Prostate gland (tissue), 2 donors: ENCODE data around the gene DNAJC27. TPM values are rescaled to one million over a fixed set of nuclear protein-coding genes. Genes with fewer than 3 reads are reported as not detected.

Experiments
- DNase-seq: peaks from one replicate; pipeline ENCODE4 v3.0.0-alpha.2; 2019; ENCODE audit warnings: low spot score
- H3K27ac ChIP-seq, 2 donors: fragments of 200-600 bp; sonication (generic); 2 replicates each; pipeline ENCODE4 v1.5.1; 2017 to 2019
- H3K27me3 ChIP-seq: fragments of 200-600 bp; sonication (generic); replicated peaks from 2 replicates; pipeline ENCODE4 v1.5.1; 2019; ENCODE audit not compliant: insufficient read depth
- H3K36me3 ChIP-seq, 2 donors: fragments of 200-600 bp; sonication (generic); 1 replicate in 1 of 2; 2 replicates in 1 of 2; pipeline versions ENCODE4 v1.5.1 to v1.8.1; 2017 to 2019
- H3K4me1 ChIP-seq: fragments of 200-600 bp; sonication (generic); replicated peaks from 2 replicates; pipeline ENCODE4 v1.5.1; 2019
- H3K4me3 ChIP-seq, 2 donors: fragments of 200-600 bp; sonication (generic); 2 replicates each; pipeline ENCODE4 v1.5.1; 2017 to 2019
- H3K9me3 ChIP-seq: fragments of 200-600 bp; sonication (generic); 2 replicates; pipeline ENCODE4 v1.5.1; 2017
- POLR2A ChIP-seq: fragments of 450-650 bp; IDR thresholded peaks from one replicate; pipeline ENCODE4 v1.6.1; 2016; ENCODE audit warnings: antibody characterized with exemption, mild to moderate bottlenecking
- POLR2AphosphoS5 ChIP-seq: sonication (generic); formaldehyde crosslinking; IDR thresholded peaks from one replicate; pipeline ENCODE4 v1.6.1; 2017; ENCODE audit warnings: antibody characterized with exemption
- WGBS: methylation state at CpG from one replicate; pipeline ENCODE4 v1.1.5; 2018; 5-methylcytosine and 5-hydroxymethylcytosine counted together
- intact Hi-C: fragments of 100-400 bp; cut with DNase I; formaldehyde crosslinking; loops from one replicate; pipeline ENCODE4 v1.14.2; 2022
- small RNA-seq, 2 donors: library from RNA; depleted of rRNA; stranded (forward); fragments of <200 nt; gene quantifications; one replicate each; pipeline ENCODE3, GENCODE V24; 2016
- total RNA-seq, 2 donors: library from RNA; depleted of rRNA; stranded (reverse); fragments of >200 nt; gene quantifications; one replicate each; pipeline ENCODE4 v1.1.0, GENCODE V29; 2016
- TF ChIP-seq, protein P1 (sequence below), 4 experiments: fragments of 200-600 bp in 2 of 4; fragments of 450-650 bp in 2 of 4; sonication (generic) in 2 of 4; IDR thresholded peaks; 1 replicate in 3 of 4; 2 replicates in 1 of 4; pipeline ENCODE4 v1.5.1; 2016 to 2019; ENCODE audit warnings: antibody characterized with exemption in 4 of 4, mild to moderate bottlenecking in 2 of 4, moderate library complexity in 2 of 4

The DNAJC27 gene
- total RNA-seq, 2 donors from 2014 or later: 3.0 to 9.2 TPM

- no peak overlapping the region for H3K27ac ChIP-seq
- H3K27me3 ChIP-seq: no peaks in the 10 kb centered on the region
- TF ChIP-seq, protein P1, sequence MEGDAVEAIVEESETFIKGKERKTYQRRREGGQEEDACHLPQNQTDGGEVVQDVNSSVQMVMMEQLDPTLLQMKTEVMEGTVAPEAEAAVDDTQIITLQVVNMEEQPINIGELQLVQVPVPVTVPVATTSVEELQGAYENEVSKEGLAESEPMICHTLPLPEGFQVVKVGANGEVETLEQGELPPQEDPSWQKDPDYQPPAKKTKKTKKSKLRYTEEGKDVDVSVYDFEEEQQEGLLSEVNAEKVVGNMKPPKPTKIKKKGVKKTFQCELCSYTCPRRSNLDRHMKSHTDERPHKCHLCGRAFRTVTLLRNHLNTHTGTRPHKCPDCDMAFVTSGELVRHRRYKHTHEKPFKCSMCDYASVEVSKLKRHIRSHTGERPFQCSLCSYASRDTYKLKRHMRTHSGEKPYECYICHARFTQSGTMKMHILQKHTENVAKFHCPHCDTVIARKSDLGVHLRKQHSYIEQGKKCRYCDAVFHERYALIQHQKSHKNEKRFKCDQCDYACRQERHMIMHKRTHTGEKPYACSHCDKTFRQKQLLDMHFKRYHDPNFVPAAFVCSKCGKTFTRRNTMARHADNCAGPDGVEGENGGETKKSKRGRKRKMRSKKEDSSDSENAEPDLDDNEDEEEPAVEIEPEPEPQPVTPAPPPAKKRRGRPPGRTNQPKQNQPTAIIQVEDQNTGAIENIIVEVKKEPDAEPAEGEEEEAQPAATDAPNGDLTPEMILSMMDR (IDR thresholded peaks at IDR 0.05): no peak
- TF ChIP-seq POLR2AphosphoS5: no peak
- no peak for TF ChIP-seq POLR2A
- H3K4me3 ChIP-seq: no peak overlapping the region
- intact Hi-C loops: no loop called here
- WGBS: 69% methylated on average over 3 of the region's 3 CpGs
- H3K4me1 ChIP-seq: no peaks in the 10 kb centered on the region
- H3K36me3 ChIP-seq: no peaks in the 10 kb centered on the region
- H3K9me3 ChIP-seq: no peaks in the 10 kb centered on the region
- DNase-seq: no peak
These were observed 77.8 kb downstream of the DNAJC27 start for GRCh38 chr2:24893934-24894333.

Small RNA genes within 50 kb of the gene (small RNA-seq; reads per million reads assigned to genes)
- gene AC013267.1 (0 reads per million in 2 donors), gene RF00016 (0 reads per million in 2 donors), gene RF00019 (0 reads per million in 2 donors)

Other genes with a start within 250 kb of the DNAJC27 start
- gene PTRHD1, start 178.6 kb downstream of the DNAJC27 start, total RNA-seq: 10 to 100 TPM; 33.9 to 38.6 TPM
- gene CENPO, start 178.5 kb downstream of the DNAJC27 start, total RNA-seq: 10 to 100 TPM in 1 of 2 donors, 1 to 10 TPM in 1; 9.1 to 24.4 TPM
- 10 to 100 TPM; 20.8 to 44.3 TPM for gene ADCY3, start 51.7 kb downstream of the DNAJC27 start, total RNA-seq
- 1 to 10 TPM in 1 of 2 donors, under 1 TPM in 1; 0.14 to 1.6 TPM for gene EFR3B, start 70.1 kb upstream of the DNAJC27 start, total RNA-seq
- 10 to 100 TPM in 1 of 2 donors, 1 to 10 TPM in 1; 2.6 to 31.0 TPM for gene POMC, start 196.6 kb upstream of the DNAJC27 start, total RNA-seq